CD4-positive, alpha-beta T cell treated with Interleukin-17A for 4 hours (primary cell): Measurements from ENCODE around the gene ZNF613.
A peak's percentile ranks its signal among the peaks of the same experiment; 100 is the strongest.
"Not testable (repeated sequence)": the region's sequence is repeated elsewhere in the genome, so short reads cannot be mapped to it uniquely, and the experiment has no call there.

Experiments used
- DNase-seq: peaks from one replicate; pipeline ENCODE4 v3.0.0-alpha.2; 2020; ENCODE audit warnings: mixed read lengths

The ZNF613 gene

GRCh38 chr19:51944798-51945552, 17.7 kb downstream of the ZNF613 start:
- no peak for DNase-seq

DNA sequence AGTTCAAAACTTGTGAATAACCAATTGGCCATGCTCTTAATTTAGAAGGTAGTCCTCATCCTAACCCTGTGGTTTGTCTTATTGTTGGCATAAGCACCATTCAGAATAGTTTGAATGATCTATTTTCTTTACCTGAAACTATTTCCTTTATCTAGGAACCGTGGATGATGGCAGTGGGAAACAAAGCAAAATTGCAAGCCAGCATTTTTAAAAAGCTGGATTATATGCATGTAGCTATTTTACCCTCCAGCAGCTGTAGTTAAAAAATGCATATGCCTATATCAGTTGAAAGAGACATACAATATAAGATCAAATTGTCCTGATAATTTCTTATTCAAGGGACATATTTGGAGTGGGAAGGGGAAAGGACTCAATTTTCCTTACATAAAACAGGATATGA, 19.3 kb downstream of the ZNF613 start:
- no peak for DNase-seq

DNA sequence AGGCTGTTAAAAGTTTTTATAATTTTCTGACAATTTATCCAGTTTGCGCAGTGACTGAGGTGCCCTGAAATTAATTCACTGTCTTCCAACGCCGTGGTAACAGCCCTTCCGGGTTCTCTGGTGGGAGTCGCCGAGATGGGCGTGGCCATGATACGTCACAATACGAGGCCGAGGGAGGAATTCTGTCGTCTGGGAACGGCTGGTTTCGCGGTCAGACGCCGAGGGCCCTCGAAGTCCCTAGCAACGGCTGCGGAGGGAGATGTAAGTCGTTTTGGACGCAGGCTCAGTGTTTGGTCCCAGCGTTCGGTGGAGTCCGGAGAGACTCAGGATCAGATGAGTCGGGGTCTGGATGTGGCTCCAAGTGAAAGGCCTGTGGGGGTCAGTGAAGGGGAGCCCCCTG, 21.7 kb downstream of the ZNF613 start:
- no peak for DNase-seq

GRCh38 chr19:51957846-51958245, 30.6 kb downstream of the ZNF613 start:
- not testable (repeated sequence) for DNase-seq

DNA sequence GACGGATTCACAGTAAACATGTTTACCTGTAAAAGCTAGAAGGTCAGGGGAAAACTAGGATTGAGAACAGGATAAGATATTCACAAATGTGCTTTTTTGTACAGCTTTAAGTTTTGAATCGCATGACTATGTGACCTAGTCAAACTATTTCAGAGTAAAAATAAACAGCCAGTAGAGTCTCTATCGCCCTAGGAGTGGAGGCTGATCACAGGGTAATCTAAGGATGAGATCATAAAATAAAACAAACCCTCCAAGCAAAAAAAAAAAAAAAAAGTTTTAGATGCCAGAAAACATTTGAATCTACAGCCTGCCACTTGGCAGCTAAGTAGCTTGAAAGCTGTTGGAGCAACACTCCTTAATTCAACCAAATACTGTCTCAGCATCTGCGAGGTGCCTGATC, 32.5 kb downstream of the ZNF613 start:
- no peak for DNase-seq

DNA sequence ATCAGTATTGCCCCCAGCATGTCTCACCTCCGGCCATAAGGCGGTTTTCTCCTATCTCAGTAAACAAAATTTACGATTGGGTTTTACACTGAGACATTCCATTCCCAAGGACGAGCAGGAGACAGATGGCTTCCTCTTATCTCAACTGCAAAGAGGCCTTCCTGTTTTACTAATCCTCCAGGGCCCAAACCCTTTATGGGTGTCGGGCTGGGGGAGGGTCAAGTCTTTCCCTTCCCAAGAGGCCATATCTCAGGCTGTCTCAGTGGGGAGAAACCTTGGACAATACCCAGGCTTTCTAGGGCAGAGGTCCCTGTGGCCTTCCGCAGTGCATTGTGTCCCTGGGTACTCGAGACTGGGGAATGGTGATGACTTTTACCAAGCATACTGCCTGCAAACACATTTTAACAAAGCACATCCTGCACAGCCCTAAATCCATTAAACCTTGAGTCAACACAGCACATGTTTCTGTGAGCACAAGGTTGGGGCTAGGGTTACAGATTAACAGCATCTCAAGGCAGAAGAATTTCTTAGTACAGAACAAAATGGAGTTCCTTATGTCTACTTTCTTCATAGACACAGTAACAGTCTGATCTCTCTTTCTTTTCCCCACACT, 33.5 kb downstream of the ZNF613 start:
- not testable (repeated sequence) for DNase-seq

DNA sequence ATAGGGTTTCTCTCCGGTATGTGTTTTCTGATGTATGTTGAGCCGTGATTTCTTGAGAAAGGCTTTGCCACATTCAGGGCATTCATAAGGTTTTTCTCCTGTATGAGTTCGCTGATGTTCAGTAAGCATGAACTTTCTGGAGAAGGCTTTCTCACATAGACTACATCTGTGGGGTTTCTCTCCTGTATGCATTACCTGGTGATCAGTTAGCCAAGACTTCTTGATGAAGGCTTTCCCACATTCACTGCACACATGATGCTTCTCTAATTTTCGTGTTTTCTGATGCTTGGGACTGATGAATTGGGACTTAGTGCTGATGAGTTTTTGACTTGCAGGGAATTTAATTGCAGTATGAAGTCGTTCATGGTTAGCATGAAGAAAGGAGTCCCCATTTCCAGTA, 38.3 kb downstream of the ZNF613 start:
- DNase-seq = no peak

DNA sequence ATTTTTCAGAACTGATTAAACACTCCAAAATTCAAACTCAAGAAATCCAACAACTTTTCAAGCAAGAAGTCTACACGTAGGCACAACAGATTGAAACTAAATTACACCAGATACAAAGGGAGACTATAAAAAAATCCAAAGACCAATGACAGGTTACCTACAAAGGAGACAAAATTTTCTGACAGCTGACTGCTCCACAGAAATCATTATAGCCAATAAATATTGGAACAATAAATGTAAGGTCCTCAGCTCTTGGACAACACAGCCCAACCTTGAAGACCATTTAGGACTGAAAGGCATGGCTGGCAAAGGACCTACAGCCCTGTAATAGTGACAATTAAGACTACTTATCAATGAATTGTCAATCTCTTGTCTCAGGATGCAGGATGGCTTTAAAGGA, 43.4 kb downstream of the ZNF613 start:
- DNase-seq = no peak

- peak; percentile 27 for DNase-seq
Observed at GRCh38 chr19:51971624-51972023, 44.4 kb downstream of the ZNF613 start.

- not testable (repeated sequence) for DNase-seq
Observed at GRCh38 chr19:51975787-51976186, 48.5 kb downstream of the ZNF613 start.

DNA sequence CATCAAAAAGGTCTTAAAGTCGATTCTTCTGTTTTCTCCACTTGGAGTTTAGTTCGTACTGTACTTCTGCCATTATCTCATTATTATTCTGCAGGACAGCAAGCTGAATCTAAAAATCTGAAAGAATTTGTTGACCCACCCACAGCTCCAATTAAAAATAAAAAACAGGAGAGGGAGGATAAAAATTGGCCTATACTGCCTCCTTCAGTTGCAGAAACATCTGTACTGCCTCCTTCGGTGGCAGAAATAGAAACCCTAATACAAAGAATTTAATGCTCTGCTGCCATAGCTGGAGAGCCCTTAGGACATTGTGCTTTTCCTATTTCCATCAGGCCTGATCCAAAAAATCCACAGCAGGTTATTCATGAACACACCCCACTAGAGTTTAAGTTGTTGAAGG, 49.6 kb downstream of the ZNF613 start:
- no peak for DNase-seq

DNA sequence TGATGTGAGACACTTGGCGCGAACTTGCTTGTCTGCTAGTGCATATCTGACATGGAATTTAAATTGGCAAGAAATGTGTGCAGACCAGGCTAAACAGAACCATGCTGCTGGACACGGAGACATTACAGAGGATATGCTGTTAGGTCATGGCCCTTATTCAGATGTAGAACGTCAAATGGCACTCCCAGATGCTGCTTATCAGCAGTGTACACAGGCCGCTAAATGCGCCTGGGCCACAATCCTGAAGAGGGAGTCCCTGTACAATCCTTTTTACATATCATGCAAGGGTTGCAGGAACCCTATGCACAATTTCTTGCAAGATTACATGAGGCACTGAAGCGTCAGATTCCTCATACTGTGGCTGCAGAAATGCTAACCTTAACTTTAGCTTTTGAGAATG, 50.1 kb downstream of the ZNF613 start:
- no peak for DNase-seq

GRCh38 chr19:51978882-51979281, 51.6 kb downstream of the ZNF613 start:
- DNase-seq = no peak

GRCh38 chr19:51980116-51980736, 53.0 kb downstream of the ZNF613 start:
- no peak for DNase-seq

DNA sequence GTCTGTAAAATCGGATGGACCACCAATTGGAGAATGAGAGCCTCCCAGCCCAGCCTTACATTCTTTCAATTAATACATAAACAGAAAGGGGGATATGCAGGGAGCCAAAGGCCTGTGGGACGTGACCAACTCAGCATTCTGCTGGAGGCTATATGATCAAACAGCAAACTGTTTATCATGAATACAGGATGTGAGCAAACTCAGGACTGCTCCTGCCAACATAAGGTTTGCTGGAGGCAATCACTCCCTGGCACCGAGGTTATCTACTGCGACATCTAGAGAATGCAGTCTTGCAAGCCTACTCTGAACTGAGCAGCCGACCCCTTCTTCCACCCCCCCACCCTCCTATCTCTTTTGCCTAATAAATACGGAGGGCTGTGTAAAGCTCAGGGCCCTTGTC, 53.7 kb downstream of the ZNF613 start:
- not testable (repeated sequence) for DNase-seq

DNA sequence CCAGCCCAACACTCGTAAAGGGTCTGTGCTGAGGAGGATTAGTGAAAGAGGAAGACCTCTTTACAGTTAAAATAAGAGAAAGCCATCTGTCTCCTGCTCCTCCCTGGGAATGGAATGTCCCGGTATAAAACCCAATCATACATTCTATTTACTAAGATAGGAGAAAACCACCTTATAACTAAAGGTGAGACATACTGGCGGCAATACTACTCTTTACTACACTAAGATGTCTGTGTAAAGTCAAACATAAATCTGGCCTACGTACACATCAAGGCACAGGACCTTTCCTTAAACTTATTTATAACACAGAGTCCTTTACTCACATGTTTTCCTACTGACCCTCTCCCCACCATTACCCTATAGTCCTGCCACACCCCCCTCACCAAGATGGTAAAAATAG, 56.1 kb downstream of the ZNF613 start:
- no peak for DNase-seq

DNA sequence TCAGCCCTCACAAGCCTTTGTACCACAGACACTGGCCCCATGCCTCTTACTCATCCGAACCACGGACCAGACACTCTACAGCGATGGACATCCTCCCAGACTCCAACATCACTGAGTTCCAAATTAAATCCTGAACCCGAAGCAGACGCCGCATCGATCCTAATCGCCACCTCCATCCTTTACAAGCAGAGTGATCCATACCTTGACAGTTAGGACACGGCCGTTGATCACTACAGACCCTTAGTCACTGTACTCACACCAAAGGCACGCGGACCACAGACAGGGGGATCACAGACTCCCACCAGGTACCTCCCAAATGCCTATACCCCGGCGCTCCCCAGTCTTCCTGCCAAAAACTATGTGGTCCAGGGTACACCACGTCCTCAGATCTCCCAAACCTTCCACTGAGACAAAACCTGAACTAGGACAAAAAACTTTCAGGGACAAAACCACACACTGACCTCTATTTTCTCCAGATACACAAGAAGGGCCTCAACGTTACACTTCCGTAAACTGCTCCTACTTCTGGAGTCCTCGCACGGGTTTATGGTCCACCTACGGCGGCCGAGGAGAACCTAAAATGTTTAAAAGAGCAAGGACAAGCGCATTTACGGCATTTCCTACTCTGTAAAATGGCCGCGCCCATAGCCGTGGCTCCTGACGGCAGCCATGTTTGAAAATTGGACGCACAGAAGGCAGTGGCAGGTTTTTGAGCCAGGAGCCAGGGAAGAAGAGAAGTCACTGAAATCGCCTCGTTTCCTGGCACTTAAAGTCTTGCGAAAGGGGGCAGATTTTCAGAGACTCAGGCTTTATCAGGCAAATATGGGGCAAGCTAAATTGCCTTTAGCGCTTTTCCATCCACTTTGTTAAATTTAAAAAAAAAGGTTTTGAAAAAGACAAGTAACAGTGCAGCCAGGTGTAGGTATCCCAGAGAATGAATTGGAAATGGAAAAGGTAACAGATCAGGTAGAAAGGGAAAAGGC, 59.3 kb downstream of the ZNF613 start, which contains the start of gene ZNF350:
TSS of gene ZNF350 (minus strand) at position 532 of the 983 bp plus-strand sequence. CDS start 12,480 bp downstream, outside the sequence.
- peak; percentile 89 for DNase-seq

DNA sequence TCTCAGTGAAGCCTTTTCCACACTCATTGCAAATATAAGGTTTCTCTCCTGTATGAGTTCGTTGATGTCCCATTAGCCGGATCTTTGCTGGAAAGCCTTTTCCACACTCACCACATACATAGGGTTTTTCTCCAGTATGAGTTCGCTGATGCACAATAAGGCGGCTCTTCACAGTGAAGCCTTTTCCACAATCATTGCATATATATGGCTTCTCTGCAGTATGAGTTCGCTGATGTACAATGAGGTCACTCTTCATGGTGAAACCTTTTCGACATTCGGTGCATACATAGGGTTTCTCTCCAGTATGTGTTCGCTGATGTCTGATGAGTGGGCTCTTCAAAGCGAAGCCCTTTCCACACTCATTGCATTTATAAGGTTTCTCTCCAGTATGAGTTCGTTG, 66.2 kb downstream of the ZNF613 start:
- DNase-seq = no peak

GRCh38 chr19:51994048-51994644, 66.9 kb downstream of the ZNF613 start:
- DNase-seq = no peak
